ENCODE measurements around the gene KCNJ6.

DNA sequence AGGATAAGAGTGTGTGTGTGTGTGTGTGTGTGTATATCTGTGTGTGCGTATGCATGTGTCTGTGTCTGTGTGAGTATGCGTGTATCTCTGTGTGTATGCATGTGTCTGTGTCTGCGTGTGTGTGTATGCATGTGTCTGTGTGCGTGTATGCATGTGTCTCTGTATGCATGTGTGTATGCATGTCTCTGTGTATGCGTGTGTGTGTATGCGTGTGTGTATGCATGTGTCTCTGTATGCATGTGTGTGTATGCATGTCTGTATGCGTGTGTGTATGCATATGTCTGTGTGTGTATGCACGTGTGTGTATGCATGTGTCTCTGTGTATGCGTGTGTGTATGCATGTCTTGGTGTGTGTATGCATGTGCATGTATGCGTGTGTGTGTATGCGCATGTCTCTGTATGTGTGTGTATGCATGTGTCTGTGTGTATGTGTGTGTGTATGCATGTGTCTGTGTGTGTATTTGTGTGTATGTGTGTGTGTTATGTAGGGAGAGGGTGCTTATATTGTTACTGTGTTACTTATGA, 301.8 kb downstream of the KCNJ6 start:
- TF ChIP-seq POU2F2 (IDR thresholded peaks at IDR 0.05; ENCODE audit: low read depth, low read length) (no peak), TAF1 (IDR thresholded peaks at IDR 0.05; ENCODE audit: low read depth, low read length) (no peak), POLR2A (IDR thresholded peaks at IDR 0.05; ENCODE audit: low read depth, low read length) (no peak), SPI1 (IDR thresholded peaks at IDR 0.05; ENCODE audit: low read depth, low read length) (no peak), POLR2AphosphoS5 (IDR thresholded peaks at IDR 0.05; ENCODE audit: low read depth, low read length) (no peak), PAX5 (IDR thresholded peaks at IDR 0.05; ENCODE audit: insufficient read depth, low read length, severe bottlenecking) (no peak)

Data from GM12891 (cell line).